Head of caudate nucleus (tissue), 42 donors: ENCODE measurements around the gene DLX3.
A peak's percentile ranks its signal among the peaks of the same experiment; 100 is the strongest.

Experiments used
- DNase-seq, 42 donors: peaks; one replicate each; pipeline versions ENCODE4 v3.0.0 to v3.0.0-alpha.2; 2020 to 2021; ENCODE audit warnings: mixed read lengths in 7 of 42
- intact Hi-C: fragments of 100-400 bp; cut with DNase I; formaldehyde crosslinking; loops from one replicate; pipeline ENCODE4 v1.15.0; 2022

Gene DLX3

GRCh38 chr17:49980703-49981197 lies 14.3 kb downstream of the DLX3 start:
- intact Hi-C loops = no loop called here
- DNase-seq = no peak

- intact Hi-C loops = no loop called here
Observed at GRCh38 chr17:49979748-49980479, 15.1 kb downstream of the DLX3 start.

GRCh38 chr17:49978501-49978900 lies 16.5 kb downstream of the DLX3 start:
- DNase-seq = no peak
- intact Hi-C loops = no loop called here

More at GRCh38 chr17:49979748-49980479, 15.1 kb downstream of the DLX3 start:
- DNase-seq = no peak

- no peak for DNase-seq
- intact Hi-C loops = no loop called here
Observed at GRCh38 chr17:49977463-49978389, 17.3 kb downstream of the DLX3 start.

- intact Hi-C loops = no loop called here
- DNase-seq = no peak
Observed at GRCh38 chr17:49976828-49977202, 18.2 kb downstream of the DLX3 start.

- intact Hi-C loops = no loop called here
- no peak for DNase-seq
Observed at GRCh38 chr17:49976163-49976827, 18.7 kb downstream of the DLX3 start.

- no peak for DNase-seq
- intact Hi-C loops = no loop called here
Observed at GRCh38 chr17:49975531-49975930, 19.5 kb downstream of the DLX3 start.

GRCh38 chr17:49973271-49973615 lies 21.8 kb downstream of the DLX3 start:
- intact Hi-C loops = no loop called here
- no peak for DNase-seq

GRCh38 chr17:49972486-49973270 lies 22.3 kb downstream of the DLX3 start:
- no peak for DNase-seq
- intact Hi-C loops = no loop called here

GRCh38 chr17:49971848-49972485 lies 23.1 kb downstream of the DLX3 start:
- no peak for DNase-seq
- intact Hi-C loops = no loop called here

- no peak for DNase-seq
- intact Hi-C loops = no loop called here
Observed at GRCh38 chr17:49971199-49971847, 23.7 kb downstream of the DLX3 start.

- intact Hi-C loops = no loop called here
- DNase-seq = no peak
Observed at GRCh38 chr17:49970498-49970897, 24.5 kb downstream of the DLX3 start.

- intact Hi-C loops = no loop called here
- no peak for DNase-seq
Observed at GRCh38 chr17:49969795-49970389, 25.1 kb downstream of the DLX3 start.

- no peak for DNase-seq
- intact Hi-C loops = no loop called here
Observed at GRCh38 chr17:49969134-49969759, 25.8 kb downstream of the DLX3 start, which contains the start of gene DLX4. Gene DLX4, plus strand, starts transcription at chr17:49969190. Its CDS starts 279 bp downstream, at chr17:49969469.

GRCh38 chr17:49968405-49969133 lies 26.5 kb downstream of the DLX3 start:
- intact Hi-C loops = no loop called here

GRCh38 chr17:49967621-49968404 lies 27.2 kb downstream of the DLX3 start:
- DNase-seq = no peak
- intact Hi-C loops = no loop called here

More at GRCh38 chr17:49968405-49969133, 26.5 kb downstream of the DLX3 start:
- peak in 3 of 42 donors; percentile 6 to 25 (median 17) for DNase-seq
